Ishikawa (cell line): Measurements from ENCODE around the gene MTRFR.

ENCODE experiments used
- CEBPB ChIP-seq: IDR thresholded peaks from 2 replicates; pipeline ENCODE4 v1.6.1; 2012
- EGR1 ChIP-seq: IDR thresholded peaks from 2 replicates; pipeline ENCODE4 v1.6.1; 2012
- EP300 ChIP-seq: IDR thresholded peaks from 2 replicates; pipeline ENCODE4 v1.6.1; 2012; ENCODE audit warnings: borderline replicate concordance
- FOXM1 ChIP-seq: IDR thresholded peaks from 2 replicates; pipeline ENCODE4 v1.6.1; 2012; ENCODE audit warnings: low read depth, borderline replicate concordance
- NFIC ChIP-seq: IDR thresholded peaks from 2 replicates; pipeline ENCODE4 v1.6.1; 2012
- RAD21 ChIP-seq: IDR thresholded peaks from 2 replicates; pipeline ENCODE4 v1.6.1; 2012; ENCODE audit warnings: low read depth
- REST ChIP-seq: IDR thresholded peaks from 2 replicates; pipeline ENCODE4 v1.6.1; 2012; ENCODE audit warnings: low read depth, mild to moderate bottlenecking
- TAF1 ChIP-seq: IDR thresholded peaks from 2 replicates; pipeline ENCODE4 v1.6.1; 2012; ENCODE audit warnings: low read depth, mild to moderate bottlenecking
- TCF12 ChIP-seq: IDR thresholded peaks from 2 replicates; pipeline ENCODE4 v1.6.1; 2012; ENCODE audit warnings: low read depth
- TEAD4 ChIP-seq: IDR thresholded peaks from 2 replicates; pipeline ENCODE4 v1.6.1; 2012
- YY1 ChIP-seq: IDR thresholded peaks from 2 replicates; pipeline ENCODE4 v1.6.1; 2012; ENCODE audit warnings: low read depth
- TF ChIP-seq, protein P1 (sequence below): IDR thresholded peaks from 2 replicates; pipeline ENCODE4 v1.6.1; 2012
- TF ChIP-seq, protein P2 (sequence below): IDR thresholded peaks from 2 replicates; pipeline ENCODE4 v1.6.1; 2012

GRCh38 chr12:123269896-123270213 lies 36.6 kb downstream of the MTRFR start:
- no peak for TF ChIP-seq FOXM1
- TF ChIP-seq, protein P1, sequence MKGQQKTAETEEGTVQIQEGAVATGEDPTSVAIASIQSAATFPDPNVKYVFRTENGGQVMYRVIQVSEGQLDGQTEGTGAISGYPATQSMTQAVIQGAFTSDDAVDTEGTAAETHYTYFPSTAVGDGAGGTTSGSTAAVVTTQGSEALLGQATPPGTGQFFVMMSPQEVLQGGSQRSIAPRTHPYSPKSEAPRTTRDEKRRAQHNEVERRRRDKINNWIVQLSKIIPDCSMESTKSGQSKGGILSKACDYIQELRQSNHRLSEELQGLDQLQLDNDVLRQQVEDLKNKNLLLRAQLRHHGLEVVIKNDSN = no peak
- TF ChIP-seq EGR1 = no peak
- no peak for TF ChIP-seq EP300
- TF ChIP-seq, protein P2, sequence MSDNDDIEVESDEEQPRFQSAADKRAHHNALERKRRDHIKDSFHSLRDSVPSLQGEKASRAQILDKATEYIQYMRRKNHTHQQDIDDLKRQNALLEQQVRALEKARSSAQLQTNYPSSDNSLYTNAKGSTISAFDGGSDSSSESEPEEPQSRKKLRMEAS = no peak
- TF ChIP-seq REST = no peak
- no peak for TF ChIP-seq RAD21
- no peak for TF ChIP-seq CEBPB
- TF ChIP-seq NFIC = no peak
- TF ChIP-seq TAF1 = no peak
- no peak for TF ChIP-seq YY1
- TF ChIP-seq TEAD4 = no peak
- no peak for TF ChIP-seq TCF12
